IPS-15b (cell line): ENCODE results near the gene ZNF292.

Experiments
- H3K27me3 ChIP-seq: one replicate; pipeline ENCODE4 v1.6.1; 2013; ENCODE audit warnings: low read length; ENCODE audit not compliant: control insufficient read depth, insufficient read depth
- H3K36me3 ChIP-seq: one replicate; pipeline ENCODE4 v1.6.1; 2013; ENCODE audit warnings: low read length; ENCODE audit not compliant: control insufficient read depth, insufficient read depth
- H3K4me1 ChIP-seq: one replicate; pipeline ENCODE4 v1.6.1; 2013; ENCODE audit warnings: mild to moderate bottlenecking, low read length; ENCODE audit not compliant: control insufficient read depth, insufficient read depth
- H3K4me3 ChIP-seq: one replicate; pipeline ENCODE4 v1.5.1; 2013; ENCODE audit warnings: low read depth, low read length
- H3K9ac ChIP-seq: one replicate; pipeline ENCODE4 v1.6.1; 2013; ENCODE audit warnings: low read depth, mild to moderate bottlenecking, low read length
- H3K9me3 ChIP-seq: one replicate; pipeline ENCODE4 v1.6.1; 2013; ENCODE audit warnings: mild to moderate bottlenecking, low read length; ENCODE audit not compliant: control insufficient read depth, insufficient read depth

Gene ZNF292

DNA sequence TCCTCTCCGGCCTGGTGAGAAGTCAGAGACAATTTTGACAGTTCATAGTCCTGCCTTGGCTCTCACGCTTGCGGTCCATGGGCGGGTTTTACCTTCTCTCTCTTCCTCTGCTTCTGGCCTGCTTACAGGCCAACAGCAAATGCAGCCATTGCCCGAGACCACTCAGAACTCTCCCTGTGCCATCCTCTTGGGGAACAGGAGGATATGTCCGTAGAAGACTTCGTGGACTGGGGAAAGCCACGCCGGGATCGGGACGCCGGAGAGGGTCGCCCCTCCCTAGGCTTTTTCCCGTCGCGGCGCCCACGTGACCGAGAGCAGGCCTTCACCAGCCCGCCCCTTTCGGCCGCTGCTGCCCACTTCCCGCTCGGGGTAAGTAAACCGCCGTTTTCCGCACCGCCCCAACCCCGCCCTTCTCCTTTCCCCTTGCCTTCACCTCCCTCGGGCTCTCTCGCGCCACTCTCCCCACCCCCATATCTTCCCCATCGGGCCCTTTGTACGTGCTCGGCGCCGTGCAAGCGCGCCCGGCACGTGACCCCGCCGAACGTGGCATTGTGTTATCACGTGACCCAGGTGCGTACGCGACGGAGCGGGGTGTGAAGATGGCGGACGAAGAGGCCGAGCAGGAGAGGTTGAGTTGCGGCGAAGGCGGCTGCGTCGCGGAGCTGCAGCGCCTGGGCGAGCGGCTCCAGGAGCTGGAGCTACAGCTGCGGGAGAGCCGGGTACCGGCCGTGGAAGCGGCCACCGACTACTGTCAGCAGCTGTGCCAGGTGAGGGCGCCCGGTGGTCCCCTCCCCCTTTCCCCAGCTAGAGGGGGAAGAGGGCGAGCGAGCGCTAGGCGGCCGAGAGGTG, at the start of gene ZNF292:
TSS of gene ZNF292 (plus strand) at position 573 of the 849 bp plus-strand sequence. CDS start at position 600, 27 bp downstream.
- no peaks in the 10 kb centered on the region for H3K36me3 ChIP-seq
- H3K9me3 ChIP-seq, result no peaks in the 10 kb centered on the region
- peaks cover 15% of the 10 kb centered on the region for H3K27me3 ChIP-seq
- H3K4me3 ChIP-seq, result peak within 1 kb of the TSS; percentile 96
- H3K9ac ChIP-seq, result peak within 1 kb of the TSS; percentile 97
- peaks cover 3% of the 10 kb centered on the region for H3K4me1 ChIP-seq

DNA sequence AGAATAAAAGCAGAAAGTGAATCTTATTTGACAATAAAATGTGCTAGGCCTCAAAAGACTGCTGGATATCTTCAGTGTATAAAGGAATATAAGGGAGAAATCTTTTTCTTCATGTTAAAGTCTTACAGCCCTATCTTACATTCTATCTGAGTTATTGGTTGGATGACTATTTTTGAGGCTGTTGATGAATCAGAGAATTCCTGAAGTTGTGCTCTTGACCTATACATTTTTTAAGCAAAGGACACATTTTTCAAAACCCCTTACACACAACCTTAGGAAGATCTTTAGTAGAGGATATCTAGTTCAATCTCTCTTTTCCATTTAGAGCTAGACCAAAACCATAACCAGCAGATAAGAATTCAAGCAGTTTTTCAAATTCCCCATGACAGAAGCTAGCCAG, 49.5 kb upstream of the ZNF292 start:
- Histone ChIP-seq H3K4me1 (no peaks in the 10 kb centered on the region), H3K9me3 (no peaks in the 10 kb centered on the region), H3K27me3 (no peaks in the 10 kb centered on the region), H3K9ac (no peak overlapping the region), H3K4me3 (no peak overlapping the region), H3K36me3 (no peaks in the 10 kb centered on the region)

- H3K27me3 ChIP-seq, result no peaks in the 10 kb centered on the region
- no peaks in the 10 kb centered on the region for H3K9me3 ChIP-seq
- H3K36me3 ChIP-seq, result no peaks in the 10 kb centered on the region
- no peak overlapping the region for H3K4me3 ChIP-seq
- H3K4me1 ChIP-seq, result peaks cover 8% of the 10 kb centered on the region
- H3K9ac ChIP-seq, result no peak overlapping the region
Measured at GRCh38 chr6:87110636-87111035, 44.7 kb upstream of the ZNF292 start.

DNA sequence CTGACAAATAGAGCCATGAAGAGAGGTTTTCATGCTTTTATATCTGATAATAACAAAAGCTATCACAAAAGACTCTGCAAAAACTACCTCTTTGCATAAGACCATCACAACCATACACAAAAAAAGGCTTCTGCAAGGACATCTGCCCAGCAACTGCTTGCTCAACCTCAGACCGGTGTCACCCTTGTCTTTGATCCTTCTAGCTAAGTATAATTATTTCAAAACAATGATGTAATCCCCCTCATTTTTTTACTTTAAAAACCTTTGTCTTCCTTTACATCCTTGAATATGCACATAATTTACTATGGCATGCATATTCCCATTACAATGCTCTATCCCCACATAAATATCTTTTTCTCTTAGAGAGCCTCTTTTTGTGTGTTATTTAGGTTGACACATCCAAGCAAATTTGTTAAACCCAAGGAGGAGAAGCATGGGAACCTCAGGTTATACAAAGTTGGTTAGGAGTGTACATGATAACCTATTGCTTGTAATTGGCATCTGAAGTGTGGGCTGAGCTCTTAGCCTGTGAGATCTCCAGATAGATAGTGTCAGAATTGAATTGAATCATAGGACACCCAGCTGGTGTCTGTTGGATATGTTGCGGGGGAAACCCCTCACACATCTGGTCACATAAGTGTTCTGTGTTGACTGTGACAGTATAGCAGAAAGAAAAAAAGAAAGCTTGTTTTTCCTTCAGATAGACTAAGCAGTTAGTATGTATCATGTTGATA, 39.8 kb upstream of the ZNF292 start:
- no peak overlapping the region for H3K4me3 ChIP-seq
- no peak overlapping the region for H3K9ac ChIP-seq
- peaks cover 8% of the 10 kb centered on the region for H3K4me1 ChIP-seq
- H3K36me3 ChIP-seq, result no peaks in the 10 kb centered on the region
- no peaks in the 10 kb centered on the region for H3K27me3 ChIP-seq
- no peaks in the 10 kb centered on the region for H3K9me3 ChIP-seq

- H3K9ac ChIP-seq, result no peak overlapping the region
- no peaks in the 10 kb centered on the region for H3K9me3 ChIP-seq
- H3K27me3 ChIP-seq, result peaks cover 3% of the 10 kb centered on the region
- H3K4me1 ChIP-seq, result peaks cover 8% of the 10 kb centered on the region
- H3K36me3 ChIP-seq, result no peaks in the 10 kb centered on the region
- no peak overlapping the region for H3K4me3 ChIP-seq
Measured at GRCh38 chr6:87116922-87117321, 38.4 kb upstream of the ZNF292 start.

GRCh38 chr6:87118054-87118453, 37.3 kb upstream of the ZNF292 start:
- Histone ChIP-seq H3K9ac (no peak overlapping the region), H3K27me3 (peaks cover 3% of the 10 kb centered on the region), H3K4me3 (no peak overlapping the region), H3K9me3 (no peaks in the 10 kb centered on the region), H3K4me1 (peaks cover 8% of the 10 kb centered on the region), H3K36me3 (no peaks in the 10 kb centered on the region)

- H3K4me1 ChIP-seq, result no peaks in the 10 kb centered on the region
- H3K9ac ChIP-seq, result no peak overlapping the region
- H3K9me3 ChIP-seq, result no peaks in the 10 kb centered on the region
- H3K4me3 ChIP-seq, result peak overlapping the region; percentile 30
- no peaks in the 10 kb centered on the region for H3K36me3 ChIP-seq
- peaks cover 3% of the 10 kb centered on the region for H3K27me3 ChIP-seq
Measured at GRCh38 chr6:87122477-87122876, 32.9 kb upstream of the ZNF292 start.

DNA sequence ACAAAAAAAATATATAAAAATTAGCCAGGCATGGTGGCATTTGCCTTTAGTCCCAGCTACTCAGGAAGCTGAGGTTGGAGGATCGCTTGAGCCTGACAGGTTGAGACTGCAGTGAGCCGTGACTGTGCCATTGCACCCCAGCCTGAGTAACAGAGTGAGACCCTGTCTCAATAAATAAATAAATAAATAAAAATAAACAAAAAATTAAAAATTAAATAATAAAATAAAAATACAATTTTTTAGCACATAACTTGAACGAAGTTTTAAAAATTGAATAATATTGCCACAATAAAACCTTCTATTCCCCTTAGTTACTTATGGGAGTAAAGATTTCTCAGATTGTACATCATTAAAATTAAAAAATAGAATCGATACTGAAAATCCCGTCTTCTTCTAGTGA, 31.3 kb upstream of the ZNF292 start:
- Histone ChIP-seq H3K9me3 (no peaks in the 10 kb centered on the region), H3K4me3 (no peak overlapping the region), H3K9ac (no peak overlapping the region), H3K36me3 (no peaks in the 10 kb centered on the region), H3K4me1 (no peaks in the 10 kb centered on the region), H3K27me3 (peaks cover 3% of the 10 kb centered on the region)

GRCh38 chr6:87126501-87126900, 28.9 kb upstream of the ZNF292 start:
- Histone ChIP-seq H3K4me1 (no peaks in the 10 kb centered on the region), H3K27me3 (peaks cover 2% of the 10 kb centered on the region), H3K36me3 (no peaks in the 10 kb centered on the region), H3K9me3 (no peaks in the 10 kb centered on the region), H3K4me3 (no peak overlapping the region), H3K9ac (no peak overlapping the region)

DNA sequence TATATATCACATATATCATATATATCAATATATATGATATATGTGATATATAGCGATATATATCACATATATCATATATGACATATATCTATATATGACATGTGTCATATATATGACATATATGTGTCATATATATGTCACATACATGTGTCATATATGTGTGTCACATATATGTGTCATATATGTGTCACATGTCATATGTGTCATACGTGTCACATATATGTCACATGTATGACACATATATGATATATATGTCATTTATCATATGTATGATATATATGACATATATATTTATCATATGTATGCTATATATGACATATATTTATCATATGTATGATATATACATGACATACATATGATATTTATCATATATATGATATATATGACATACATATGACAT, 27.6 kb upstream of the ZNF292 start:
- Histone ChIP-seq H3K9ac (no peak overlapping the region), H3K27me3 (no peaks in the 10 kb centered on the region), H3K4me1 (no peaks in the 10 kb centered on the region), H3K4me3 (no peak overlapping the region), H3K36me3 (no peaks in the 10 kb centered on the region), H3K9me3 (no peaks in the 10 kb centered on the region)

- Histone ChIP-seq H3K4me1 (no peaks in the 10 kb centered on the region), H3K4me3 (no peak overlapping the region), H3K9ac (no peak overlapping the region), H3K27me3 (no peaks in the 10 kb centered on the region), H3K9me3 (peaks cover 5% of the 10 kb centered on the region), H3K36me3 (no peaks in the 10 kb centered on the region)
Measured at GRCh38 chr6:87136963-87137362, 18.4 kb upstream of the ZNF292 start.

- H3K36me3 ChIP-seq, result no peaks in the 10 kb centered on the region
- H3K9me3 ChIP-seq, result peaks cover 5% of the 10 kb centered on the region
- H3K27me3 ChIP-seq, result no peaks in the 10 kb centered on the region
- H3K9ac ChIP-seq, result no peak overlapping the region
- no peak overlapping the region for H3K4me3 ChIP-seq
- H3K4me1 ChIP-seq, result no peaks in the 10 kb centered on the region
Measured at GRCh38 chr6:87139236-87139635, 16.1 kb upstream of the ZNF292 start.
